Limb (tissue), 2 donors: ENCODE measurements around the gene CADM1.

Source experiments
- DNase-seq, 2 donors: peaks; one replicate each; pipeline ENCODE4 v3.0.0-alpha.2; 2016; ENCODE audit errors: extremely low spot score in 2 of 2

Gene CADM1

GRCh38 chr11:115251126-115251525 lies 253.1 kb downstream of the CADM1 start:
- DNase-seq = no peak

- no peak for DNase-seq
Observed at GRCh38 chr11:115249061-115249578, 255.1 kb downstream of the CADM1 start.

GRCh38 chr11:115247953-115248352 lies 256.3 kb downstream of the CADM1 start:
- DNase-seq = no peak

- no peak for DNase-seq
Observed at GRCh38 chr11:115247361-115247760, 256.9 kb downstream of the CADM1 start.

- DNase-seq = no peak
Observed at GRCh38 chr11:115244758-115245157, 259.5 kb downstream of the CADM1 start.

GRCh38 chr11:115244296-115244695 lies 259.9 kb downstream of the CADM1 start:
- DNase-seq = no peak

- DNase-seq = no peak
Observed at GRCh38 chr11:115242982-115243381, 261.2 kb downstream of the CADM1 start.

GRCh38 chr11:115241899-115242298 lies 262.3 kb downstream of the CADM1 start:
- no peak for DNase-seq

GRCh38 chr11:115238791-115239190 lies 265.4 kb downstream of the CADM1 start:
- DNase-seq = no peak

GRCh38 chr11:115238086-115238485 lies 266.1 kb downstream of the CADM1 start:
- DNase-seq = no peak

GRCh38 chr11:115237578-115237977 lies 266.6 kb downstream of the CADM1 start:
- DNase-seq = no peak

- DNase-seq = no peak
Observed at GRCh38 chr11:115234794-115235193, 269.4 kb downstream of the CADM1 start.

- DNase-seq = no peak
Observed at GRCh38 chr11:115226556-115226955, 277.7 kb downstream of the CADM1 start.

- no peak for DNase-seq
Observed at GRCh38 chr11:115224551-115224950, 279.7 kb downstream of the CADM1 start.

- no peak for DNase-seq
Observed at GRCh38 chr11:115222863-115223530, 281.2 kb downstream of the CADM1 start.

- no peak for DNase-seq
Observed at GRCh38 chr11:115222218-115222862, 281.9 kb downstream of the CADM1 start.

- DNase-seq = no peak
Observed at GRCh38 chr11:115221461-115222069, 282.6 kb downstream of the CADM1 start.

- DNase-seq = no peak
Observed at GRCh38 chr11:115220911-115221310, 283.3 kb downstream of the CADM1 start.

- no peak for DNase-seq
Observed at GRCh38 chr11:115220423-115220822, 283.8 kb downstream of the CADM1 start.

- no peak for DNase-seq
Observed at GRCh38 chr11:115219376-115219775, 284.8 kb downstream of the CADM1 start.

- no peak for DNase-seq
Observed at GRCh38 chr11:115217726-115218311, 286.4 kb downstream of the CADM1 start.
